GM18861 (cell line): ENCODE results near the gene ABI2.
A peak's percentile ranks its signal among the peaks of the same experiment; 100 is the strongest.
"Not testable (repeated sequence)": the region's sequence is repeated elsewhere in the genome, so short reads cannot be mapped to it uniquely, and the experiment has no call there.

Experiments used
- ATAC-seq: cut with Tn5 transposase; IDR thresholded peaks from one replicate; pipeline ENCODE4 v1.9.1; 2021; ENCODE audit not compliant: unreplicated experiment

The ABI2 gene

GRCh38 chr2:203418271-203418670 lies 90.1 kb downstream of the ABI2 start:
- ATAC-seq = no peak

GRCh38 chr2:203427061-203427460 lies 98.9 kb downstream of the ABI2 start:
- no peak for ATAC-seq

GRCh38 chr2:203429643-203430042 lies 101.4 kb downstream of the ABI2 start:
- not testable (repeated sequence) for ATAC-seq

GRCh38 chr2:203431391-203432185 lies 103.4 kb downstream of the ABI2 start:
- no peak for ATAC-seq

- ATAC-seq = no peak
These were observed 104.6 kb downstream of the ABI2 start for GRCh38 chr2:203432811-203433210.

- no peak for ATAC-seq
These were observed 108.3 kb downstream of the ABI2 start for GRCh38 chr2:203436496-203436895.

- ATAC-seq = no peak
These were observed 109.3 kb downstream of the ABI2 start for GRCh38 chr2:203437511-203437910.

GRCh38 chr2:203438528-203438927 lies 110.3 kb downstream of the ABI2 start:
- no peak for ATAC-seq

- no peak for ATAC-seq
These were observed 112.5 kb downstream of the ABI2 start for GRCh38 chr2:203440671-203441070.

GRCh38 chr2:203441463-203441862 lies 113.3 kb downstream of the ABI2 start:
- ATAC-seq = no peak

- ATAC-seq = no peak
These were observed 114.3 kb downstream of the ABI2 start for GRCh38 chr2:203442463-203442862.

GRCh38 chr2:203444738-203445137 lies 116.5 kb downstream of the ABI2 start:
- ATAC-seq = no peak

GRCh38 chr2:203446071-203446481 lies 117.9 kb downstream of the ABI2 start:
- no peak for ATAC-seq

GRCh38 chr2:203446780-203447179 lies 118.6 kb downstream of the ABI2 start:
- ATAC-seq = no peak

- no peak for ATAC-seq
These were observed 122.4 kb downstream of the ABI2 start for GRCh38 chr2:203450561-203450960.

GRCh38 chr2:203451011-203451410 lies 122.8 kb downstream of the ABI2 start:
- ATAC-seq = no peak

GRCh38 chr2:203451689-203452088 lies 123.5 kb downstream of the ABI2 start:
- ATAC-seq = no peak

- peak; percentile 57 for ATAC-seq
These were observed 125.8 kb downstream of the ABI2 start for GRCh38 chr2:203453858-203454451.

- no peak for ATAC-seq
These were observed 127.0 kb downstream of the ABI2 start for GRCh38 chr2:203455209-203455608.

- ATAC-seq = no peak
These were observed 133.6 kb downstream of the ABI2 start for GRCh38 chr2:203461746-203462145.

- no peak for ATAC-seq
These were observed 134.1 kb downstream of the ABI2 start for GRCh38 chr2:203462308-203462707.

GRCh38 chr2:203463266-203463678 lies 135.1 kb downstream of the ABI2 start:
- ATAC-seq = no peak

- no peak for ATAC-seq
These were observed 141.4 kb downstream of the ABI2 start for GRCh38 chr2:203469546-203469945.
